HepG2 (cell line): ENCODE data around the gene RABL6. TPM values are rescaled to one million over a fixed set of nuclear protein-coding genes. Genes with fewer than 3 reads are reported as not detected.

Experiments
- ARNT2 ChIP-seq: sonication (generic); formaldehyde crosslinking; IDR thresholded peaks from 2 replicates; pipeline ENCODE4 v1.8.0; 2022; ENCODE audit warnings: mild to moderate bottlenecking, low read depth, missing genetic modification reagents, moderate library complexity
- CEBPB ChIP-seq: IDR thresholded peaks from 2 replicates; pipeline ENCODE4 v1.6.1; 2011; ENCODE audit warnings: low read depth, low read length, improper control_type of control experiment, borderline replicate concordance
- CEBPG ChIP-seq: IDR thresholded peaks from 2 replicates; pipeline ENCODE4 v1.6.1; 2016
- HHEX ChIP-seq: IDR thresholded peaks from 2 replicates; pipeline ENCODE4 v1.6.1; 2016; ENCODE audit warnings: control low read depth
- HOXA5 ChIP-seq: sonication (generic); formaldehyde crosslinking; IDR thresholded peaks from 2 replicates; pipeline ENCODE4 v1.4.0; 2020; ENCODE audit warnings: missing genetic modification reagents
- LCORL ChIP-seq, 2 experiments: fragments of 450-650 bp in 1 of 2; sonication (generic) in 1 of 2; formaldehyde crosslinking in 1 of 2; IDR thresholded peaks; 2 replicates each; pipeline versions ENCODE4 v1.5.0 to v1.6.1; 2017 to 2020; ENCODE audit warnings: antibody characterized with exemption in 1 of 2, missing genetic modification reagents in 1 of 2
- MED1 ChIP-seq: sonication (generic); formaldehyde crosslinking; IDR thresholded peaks from 2 replicates; pipeline ENCODE4 v1.4.0; 2020; ENCODE audit warnings: missing genetic modification reagents
- MEF2D ChIP-seq: sonication (generic); formaldehyde crosslinking; IDR thresholded peaks from 2 replicates; pipeline ENCODE4 v1.5.1; 2020; ENCODE audit warnings: mild to moderate bottlenecking, missing genetic modification reagents
- MTA3 ChIP-seq: sonication (generic); formaldehyde crosslinking; IDR thresholded peaks from 2 replicates; pipeline ENCODE4 v1.4.0; 2020; ENCODE audit warnings: missing genetic modification reagents
- NFKBIZ ChIP-seq: IDR thresholded peaks from 2 replicates; pipeline ENCODE4 v1.6.1; 2018; ENCODE audit warnings: missing genetic modification reagents, missing compliant biosample characterization
- PITX1 ChIP-seq: sonication (generic); formaldehyde crosslinking; IDR thresholded peaks from 2 replicates; pipeline ENCODE4 v1.5.1; 2020; ENCODE audit warnings: mild to moderate bottlenecking, missing genetic modification reagents
- POLR2A ChIP-seq, 2 experiments: IDR thresholded peaks; 2 replicates each; pipeline ENCODE4 v1.6.1; 2011; ENCODE audit warnings: low read depth in 2 of 2, low read length in 2 of 2, mild to moderate bottlenecking in 1 of 2, moderate library complexity in 1 of 2; ENCODE audit not compliant: insufficient read depth in 1 of 2
- RBM22 ChIP-seq: fragments of 200-400 bp; formaldehyde crosslinking; optimal IDR thresholded peaks from 2 replicates; pipeline ENCODE3; 2017; ENCODE audit warnings: mild to moderate bottlenecking, low read length, moderate library complexity
- SAP130 ChIP-seq: IDR thresholded peaks from 2 replicates; pipeline ENCODE4 v1.6.1; 2016; ENCODE audit warnings: low read depth
- SP1 ChIP-seq, 2 experiments: fragments of 450-650 bp in 1 of 2; sonication (generic) in 1 of 2; formaldehyde crosslinking in 1 of 2; IDR thresholded peaks; 2 replicates each; pipeline versions ENCODE4 v1.4.0 to v1.6.1; 2016 to 2020; ENCODE audit warnings: missing genetic modification reagents in 1 of 2
- ZNF501 ChIP-seq: sonication (generic); formaldehyde crosslinking; IDR thresholded peaks from 2 replicates; pipeline ENCODE4 v1.5.1; 2020; ENCODE audit warnings: mild to moderate bottlenecking, moderate library complexity, missing genetic modification reagents
- ZNF572 ChIP-seq: sonication (generic); formaldehyde crosslinking; IDR thresholded peaks from 2 replicates; pipeline ENCODE4 v1.5.1; 2020; ENCODE audit warnings: mild to moderate bottlenecking, missing genetic modification reagents
- ZNF724P ChIP-seq: sonication (generic); formaldehyde crosslinking; IDR thresholded peaks from 2 replicates; pipeline ENCODE4 v1.8.0; 2022; ENCODE audit warnings: missing genetic modification reagents, borderline replicate concordance
- polyA plus RNA-seq, 8 experiments: library from polyadenylated mRNA; depleted of rRNA in 3 of 8; stranded (reverse) in 7 of 8; unstranded in 1 of 8; fragments of >200 nt; fragmentation: Illumina TruSeq in 4 of 8; extraction: Trizol in 4 of 8; gene quantifications; 2 replicates each; pipeline versions ENCODE4 v1.2.1 to v1.2.3, GENCODE V29; 2011 to 2016; ENCODE audit warnings: low read depth in 4 of 8, missing spikeins in 1 of 8, mixed read lengths in 1 of 8; ENCODE audit not compliant: insufficient read depth in 1 of 8
- total RNA-seq, 5 experiments: library from RNA; depleted of rRNA; stranded (reverse); fragments of >200 nt; fragmentation: Illumina TruSeq; extraction: Trizol; gene quantifications; 2 replicates each; pipeline ENCODE4 v1.2.3, GENCODE V29; 2016; ENCODE audit warnings: low read depth in 1 of 5
- TF ChIP-seq, protein P1 (sequence below): sonication (generic); formaldehyde crosslinking; IDR thresholded peaks from 2 replicates; pipeline ENCODE4 v1.5.1; 2020; ENCODE audit warnings: missing genetic modification reagents, mild to moderate bottlenecking, borderline replicate concordance
- TF ChIP-seq, protein P2 (sequence below): sonication (generic); formaldehyde crosslinking; IDR thresholded peaks from 2 replicates; pipeline ENCODE4 v1.4.0; 2020; ENCODE audit warnings: missing genetic modification reagents
- TF ChIP-seq, protein P3 (sequence below): sonication (generic); formaldehyde crosslinking; IDR thresholded peaks from 2 replicates; pipeline ENCODE4 v1.4.0; 2020; ENCODE audit warnings: mild to moderate bottlenecking, missing genetic modification reagents

Gene RABL6
- total and polyA plus RNA-seq, 2 of the 13 experiments (the other 11 are each of a cell fraction or from before 2014, with no cell fraction given): 81.5 to 125 TPM

DNA sequence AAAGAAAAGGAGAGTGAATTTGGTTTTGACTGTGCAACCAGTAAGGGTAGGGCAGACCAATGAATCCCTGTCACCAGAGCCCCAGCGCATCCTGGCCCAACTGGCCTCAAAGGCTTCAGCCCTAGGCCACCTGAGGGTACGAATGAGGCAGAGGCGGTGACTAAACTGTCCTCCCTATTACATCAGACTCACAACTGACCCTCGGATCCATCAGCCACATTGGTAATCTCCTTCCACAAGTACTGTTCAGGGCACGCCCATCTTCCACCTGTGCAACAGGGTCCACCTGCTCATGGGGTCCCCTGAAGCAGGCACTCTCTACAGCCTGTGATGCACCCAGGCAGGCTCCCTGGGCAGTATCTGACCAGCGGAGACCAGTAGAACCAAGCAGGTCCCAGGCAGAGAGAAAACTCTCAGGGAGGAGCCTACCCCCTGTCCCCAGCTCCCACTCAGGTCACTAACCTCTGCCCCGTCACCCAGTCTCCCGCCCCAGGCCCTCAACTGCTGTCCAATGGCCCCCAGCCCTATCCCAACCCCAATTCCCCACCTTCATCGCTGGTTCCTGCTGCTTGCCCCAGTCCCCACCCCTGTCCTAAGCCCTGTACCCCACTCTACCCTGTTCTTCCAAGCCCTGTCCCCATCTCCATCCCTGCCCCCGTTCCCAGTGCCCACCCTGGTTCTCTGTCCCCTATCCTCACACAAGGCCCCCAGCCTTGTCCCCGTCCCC is 57.5 kb downstream of the RABL6 start (continued):
- TF ChIP-seq MEF2D (CRISPR knock-in tag) (no peak), ZNF501 (CRISPR knock-in tag) (0 out of 2 replicates have a peak, but pooled peaks have one; percentile 24), HOXA5 (CRISPR knock-in tag) (no peak), RBM22 (peak; percentile 65), SP1 (IDR thresholded peaks at IDR 0.05) (no peak), SP1 (CRISPR knock-in tag; IDR thresholded peaks at IDR 0.05) (no peak), MED1 (CRISPR knock-in tag) (no peak), CEBPB (0 out of 2 replicates have a peak, but pooled peaks have one; percentile 10), PITX1 (CRISPR knock-in tag) (no peak), LCORL (IDR thresholded peaks at IDR 0.05) (no peak), LCORL (CRISPR knock-in tag; IDR thresholded peaks at IDR 0.05) (no peak), ZNF572 (CRISPR knock-in tag) (0 out of 2 replicates have a peak, but pooled peaks have one; percentile 33), CEBPG (CRISPR knock-in tag) (peak; percentile 48; the same call in 1 of the 2 replicates), ZNF724P (0 out of 2 replicates have a peak, but pooled peaks have one; percentile 36), HHEX (CRISPR knock-in tag) (no peak), SAP130 (CRISPR knock-in tag) (0 out of 2 replicates have a peak, but pooled peaks have one; percentile 16), MTA3 (no peak), ARNT2 (CRISPR knock-in tag) (no peak), NFKBIZ (CRISPR knock-in tag) (no peak), POLR2A (IDR thresholded peaks at IDR 0.05; ENCODE audit: insufficient read depth in 1 of 2, low read depth in 2 of 2, low read length in 2 of 2) (0 out of 4 replicates have a peak, but pooled peaks of 1 of the 2 experiments have one; percentile 18)
- TF ChIP-seq, protein P1, sequence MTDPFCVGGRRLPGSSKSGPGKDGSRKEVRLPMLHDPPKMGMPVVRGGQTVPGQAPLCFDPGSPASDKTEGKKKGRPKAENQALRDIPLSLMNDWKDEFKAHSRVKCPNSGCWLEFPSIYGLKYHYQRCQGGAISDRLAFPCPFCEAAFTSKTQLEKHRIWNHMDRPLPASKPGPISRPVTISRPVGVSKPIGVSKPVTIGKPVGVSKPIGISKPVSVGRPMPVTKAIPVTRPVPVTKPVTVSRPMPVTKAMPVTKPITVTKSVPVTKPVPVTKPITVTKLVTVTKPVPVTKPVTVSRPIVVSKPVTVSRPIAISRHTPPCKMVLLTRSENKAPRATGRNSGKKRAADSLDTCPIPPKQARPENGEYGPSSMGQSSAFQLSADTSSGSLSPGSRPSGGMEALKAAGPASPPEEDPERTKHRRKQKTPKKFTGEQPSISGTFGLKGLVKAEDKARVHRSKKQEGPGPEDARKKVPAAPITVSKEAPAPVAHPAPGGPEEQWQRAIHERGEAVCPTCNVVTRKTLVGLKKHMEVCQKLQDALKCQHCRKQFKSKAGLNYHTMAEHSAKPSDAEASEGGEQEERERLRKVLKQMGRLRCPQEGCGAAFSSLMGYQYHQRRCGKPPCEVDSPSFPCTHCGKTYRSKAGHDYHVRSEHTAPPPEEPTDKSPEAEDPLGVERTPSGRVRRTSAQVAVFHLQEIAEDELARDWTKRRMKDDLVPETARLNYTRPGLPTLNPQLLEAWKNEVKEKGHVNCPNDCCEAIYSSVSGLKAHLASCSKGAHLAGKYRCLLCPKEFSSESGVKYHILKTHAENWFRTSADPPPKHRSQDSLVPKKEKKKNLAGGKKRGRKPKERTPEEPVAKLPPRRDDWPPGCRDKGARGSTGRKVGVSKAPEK: no peak
- TF ChIP-seq, protein P2, sequence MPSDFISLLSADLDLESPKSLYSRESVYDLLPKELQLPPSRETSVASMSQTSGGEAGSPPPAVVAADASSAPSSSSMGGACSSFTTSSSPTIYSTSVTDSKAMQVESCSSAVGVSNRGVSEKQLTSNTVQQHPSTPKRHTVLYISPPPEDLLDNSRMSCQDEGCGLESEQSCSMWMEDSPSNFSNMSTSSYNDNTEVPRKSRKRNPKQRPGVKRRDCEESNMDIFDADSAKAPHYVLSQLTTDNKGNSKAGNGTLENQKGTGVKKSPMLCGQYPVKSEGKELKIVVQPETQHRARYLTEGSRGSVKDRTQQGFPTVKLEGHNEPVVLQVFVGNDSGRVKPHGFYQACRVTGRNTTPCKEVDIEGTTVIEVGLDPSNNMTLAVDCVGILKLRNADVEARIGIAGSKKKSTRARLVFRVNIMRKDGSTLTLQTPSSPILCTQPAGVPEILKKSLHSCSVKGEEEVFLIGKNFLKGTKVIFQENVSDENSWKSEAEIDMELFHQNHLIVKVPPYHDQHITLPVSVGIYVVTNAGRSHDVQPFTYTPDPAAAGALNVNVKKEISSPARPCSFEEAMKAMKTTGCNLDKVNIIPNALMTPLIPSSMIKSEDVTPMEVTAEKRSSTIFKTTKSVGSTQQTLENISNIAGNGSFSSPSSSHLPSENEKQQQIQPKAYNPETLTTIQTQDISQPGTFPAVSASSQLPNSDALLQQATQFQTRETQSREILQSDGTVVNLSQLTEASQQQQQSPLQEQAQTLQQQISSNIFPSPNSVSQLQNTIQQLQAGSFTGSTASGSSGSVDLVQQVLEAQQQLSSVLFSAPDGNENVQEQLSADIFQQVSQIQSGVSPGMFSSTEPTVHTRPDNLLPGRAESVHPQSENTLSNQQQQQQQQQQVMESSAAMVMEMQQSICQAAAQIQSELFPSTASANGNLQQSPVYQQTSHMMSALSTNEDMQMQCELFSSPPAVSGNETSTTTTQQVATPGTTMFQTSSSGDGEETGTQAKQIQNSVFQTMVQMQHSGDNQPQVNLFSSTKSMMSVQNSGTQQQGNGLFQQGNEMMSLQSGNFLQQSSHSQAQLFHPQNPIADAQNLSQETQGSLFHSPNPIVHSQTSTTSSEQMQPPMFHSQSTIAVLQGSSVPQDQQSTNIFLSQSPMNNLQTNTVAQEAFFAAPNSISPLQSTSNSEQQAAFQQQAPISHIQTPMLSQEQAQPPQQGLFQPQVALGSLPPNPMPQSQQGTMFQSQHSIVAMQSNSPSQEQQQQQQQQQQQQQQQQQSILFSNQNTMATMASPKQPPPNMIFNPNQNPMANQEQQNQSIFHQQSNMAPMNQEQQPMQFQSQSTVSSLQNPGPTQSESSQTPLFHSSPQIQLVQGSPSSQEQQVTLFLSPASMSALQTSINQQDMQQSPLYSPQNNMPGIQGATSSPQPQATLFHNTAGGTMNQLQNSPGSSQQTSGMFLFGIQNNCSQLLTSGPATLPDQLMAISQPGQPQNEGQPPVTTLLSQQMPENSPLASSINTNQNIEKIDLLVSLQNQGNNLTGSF: no peak
- TF ChIP-seq, protein P3, sequence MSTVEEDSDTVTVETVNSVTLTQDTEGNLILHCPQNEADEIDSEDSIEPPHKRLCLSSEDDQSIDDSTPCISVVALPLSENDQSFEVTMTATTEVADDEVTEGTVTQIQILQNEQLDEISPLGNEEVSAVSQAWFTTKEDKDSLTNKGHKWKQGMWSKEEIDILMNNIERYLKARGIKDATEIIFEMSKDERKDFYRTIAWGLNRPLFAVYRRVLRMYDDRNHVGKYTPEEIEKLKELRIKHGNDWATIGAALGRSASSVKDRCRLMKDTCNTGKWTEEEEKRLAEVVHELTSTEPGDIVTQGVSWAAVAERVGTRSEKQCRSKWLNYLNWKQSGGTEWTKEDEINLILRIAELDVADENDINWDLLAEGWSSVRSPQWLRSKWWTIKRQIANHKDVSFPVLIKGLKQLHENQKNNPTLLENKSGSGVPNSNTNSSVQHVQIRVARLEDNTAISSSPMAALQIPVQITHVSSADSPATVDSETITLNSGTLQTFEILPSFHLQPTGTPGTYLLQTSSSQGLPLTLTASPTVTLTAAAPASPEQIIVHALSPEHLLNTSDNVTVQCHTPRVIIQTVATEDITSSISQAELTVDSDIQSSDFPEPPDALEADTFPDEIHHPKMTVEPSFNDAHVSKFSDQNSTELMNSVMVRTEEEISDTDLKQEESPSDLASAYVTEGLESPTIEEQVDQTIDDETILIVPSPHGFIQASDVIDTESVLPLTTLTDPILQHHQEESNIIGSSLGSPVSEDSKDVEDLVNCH (CRISPR knock-in tag): no peak
